MCF 10A (cell line): ENCODE measurements around the gene PRMT2. TPM values are rescaled to one million over a fixed set of nuclear protein-coding genes. Genes with fewer than 3 reads are reported as not detected.

Experiments
- BruUV-seq: library from RNA; stranded (reverse); fragments of 400-500 nt; replicated peaks from 2 replicates; lab custom pipeline; 2021; lab: Mats Ljungman, UMichigan
- CTCF ChIA-PET: fragments of 300-600 bp; sonication (Branson Sonifier 250); formaldehyde crosslinking; extraction: SDS; loops from one replicate; lab custom pipeline; 2021; ENCODE audit warnings: antibody characterized with exemption, inconsistent platforms; lab: Yijun Ruan, JAX
- POLR2A ChIA-PET: fragments of 300-600, 350-650 bp; sonication (Branson Sonifier 250); formaldehyde crosslinking; extraction: SDS; loops from one replicate; lab custom pipeline; 2020; ENCODE audit warnings: antibody characterized with exemption, inconsistent platforms; lab: Yijun Ruan, JAX
- DNase-seq: peaks from one replicate; pipeline ENCODE4 v3.0.0-alpha.2; 2018; ENCODE audit not compliant: unreplicated experiment
- H3K27ac Mint-ChIP-seq: one replicate; pipeline ENCODE4 v1.8.0; 2022; ENCODE audit warnings: mild to moderate bottlenecking, low read depth, mixed read lengths; ENCODE audit not compliant: unreplicated experiment
- H3K27me3 Mint-ChIP-seq: one replicate; pipeline ENCODE4 v1.8.0; 2022; ENCODE audit warnings: mixed read lengths; ENCODE audit not compliant: insufficient read depth, unreplicated experiment
- H3K36me3 Mint-ChIP-seq: one replicate; pipeline ENCODE4 v1.8.0; 2022; ENCODE audit warnings: mild to moderate bottlenecking, moderate library complexity, mixed read lengths; ENCODE audit not compliant: insufficient read depth, unreplicated experiment
- H3K4me1 Mint-ChIP-seq: one replicate; pipeline ENCODE4 v1.8.0; 2022; ENCODE audit warnings: mixed read lengths; ENCODE audit not compliant: insufficient read depth, unreplicated experiment
- H3K4me3 Mint-ChIP-seq: one replicate; pipeline ENCODE4 v1.8.0; 2022; ENCODE audit warnings: mild to moderate bottlenecking, moderate library complexity, mixed read lengths; ENCODE audit not compliant: unreplicated experiment
- H3K9me3 Mint-ChIP-seq: one replicate; pipeline ENCODE4 v1.8.0; 2022; ENCODE audit warnings: mixed read lengths; ENCODE audit not compliant: unreplicated experiment
- intact Hi-C: fragments of 100-400 bp; cut with micrococcal nuclease; formaldehyde crosslinking; loops from 2 replicates; pipeline ENCODE4 v1.14.1; 2022
- total RNA-seq: library from RNA; stranded (reverse); gene quantifications from 2 replicates; pipeline ENCODE4 v1.2.3, GENCODE V29; 2022
- TF ChIP-seq, protein P1 (sequence below): fragments of 200-600 bp; IDR thresholded peaks from one replicate; pipeline ENCODE4 v1.8.0; 2022; ENCODE audit warnings: antibody characterized with exemption, mild to moderate bottlenecking; ENCODE audit not compliant: unreplicated experiment

Gene PRMT2
- total RNA-seq, 1 experiment from 2014 or later, result 60.2 TPM

DNA sequence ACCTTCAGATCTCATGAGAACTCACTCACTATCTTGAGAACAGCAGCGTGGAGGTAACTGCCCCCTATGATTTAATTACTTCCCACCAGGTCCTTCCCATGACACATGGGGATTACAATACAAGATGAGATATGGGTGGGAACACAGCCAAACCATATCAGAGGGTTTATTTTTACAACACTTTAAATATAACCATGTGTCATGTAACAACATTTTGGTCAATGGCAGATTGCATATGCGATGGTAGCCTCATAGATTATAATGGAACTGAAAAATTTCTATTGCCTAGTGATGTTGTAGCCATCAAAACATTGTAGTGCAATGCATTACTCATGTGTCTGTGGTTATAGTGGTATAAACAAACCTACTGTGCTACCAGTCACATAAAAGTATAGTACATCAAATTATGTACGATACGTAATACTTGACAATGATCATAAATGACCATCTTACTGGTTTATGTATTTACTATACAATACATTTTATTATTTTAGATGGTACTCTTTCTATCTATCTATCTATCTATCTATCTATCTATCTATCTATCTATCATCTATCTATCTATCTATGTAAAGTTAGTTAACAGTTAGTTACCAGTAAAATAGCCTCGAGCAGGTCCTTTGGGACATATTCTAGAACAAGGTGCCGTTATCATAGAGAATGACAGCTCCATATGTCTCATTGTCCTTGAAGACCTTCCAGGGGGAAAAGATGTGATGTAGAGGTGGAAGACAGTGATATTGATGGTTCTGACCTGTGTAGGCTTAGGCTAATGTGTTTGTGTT, 18.0 kb upstream of the PRMT2 start:
- TF ChIP-seq, protein P1, sequence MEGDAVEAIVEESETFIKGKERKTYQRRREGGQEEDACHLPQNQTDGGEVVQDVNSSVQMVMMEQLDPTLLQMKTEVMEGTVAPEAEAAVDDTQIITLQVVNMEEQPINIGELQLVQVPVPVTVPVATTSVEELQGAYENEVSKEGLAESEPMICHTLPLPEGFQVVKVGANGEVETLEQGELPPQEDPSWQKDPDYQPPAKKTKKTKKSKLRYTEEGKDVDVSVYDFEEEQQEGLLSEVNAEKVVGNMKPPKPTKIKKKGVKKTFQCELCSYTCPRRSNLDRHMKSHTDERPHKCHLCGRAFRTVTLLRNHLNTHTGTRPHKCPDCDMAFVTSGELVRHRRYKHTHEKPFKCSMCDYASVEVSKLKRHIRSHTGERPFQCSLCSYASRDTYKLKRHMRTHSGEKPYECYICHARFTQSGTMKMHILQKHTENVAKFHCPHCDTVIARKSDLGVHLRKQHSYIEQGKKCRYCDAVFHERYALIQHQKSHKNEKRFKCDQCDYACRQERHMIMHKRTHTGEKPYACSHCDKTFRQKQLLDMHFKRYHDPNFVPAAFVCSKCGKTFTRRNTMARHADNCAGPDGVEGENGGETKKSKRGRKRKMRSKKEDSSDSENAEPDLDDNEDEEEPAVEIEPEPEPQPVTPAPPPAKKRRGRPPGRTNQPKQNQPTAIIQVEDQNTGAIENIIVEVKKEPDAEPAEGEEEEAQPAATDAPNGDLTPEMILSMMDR, result no peak
- no peaks in the 10 kb centered on the region for H3K9me3 Mint-ChIP-seq
- ChIA-PET POLR2A (interaction anchor here (0.9 kb wide), 2 partner anchors 17 to 18 kb away, joined by 3 to 5 read pairs; partner anchors contain the start of gene PRMT2), CTCF (no interaction called here)
- no peak overlapping the region for H3K27ac Mint-ChIP-seq
- BruUV-seq, result no TSS peak
- intact Hi-C loops, result no loop called here
- no peaks in the 10 kb centered on the region for H3K4me1 Mint-ChIP-seq
- peaks cover 63% of the 10 kb centered on the region for H3K27me3 Mint-ChIP-seq
- DNase-seq, result no peak
- peaks cover 6% of the 10 kb centered on the region for H3K36me3 Mint-ChIP-seq
- H3K4me3 Mint-ChIP-seq, result no peak overlapping the region

DNA sequence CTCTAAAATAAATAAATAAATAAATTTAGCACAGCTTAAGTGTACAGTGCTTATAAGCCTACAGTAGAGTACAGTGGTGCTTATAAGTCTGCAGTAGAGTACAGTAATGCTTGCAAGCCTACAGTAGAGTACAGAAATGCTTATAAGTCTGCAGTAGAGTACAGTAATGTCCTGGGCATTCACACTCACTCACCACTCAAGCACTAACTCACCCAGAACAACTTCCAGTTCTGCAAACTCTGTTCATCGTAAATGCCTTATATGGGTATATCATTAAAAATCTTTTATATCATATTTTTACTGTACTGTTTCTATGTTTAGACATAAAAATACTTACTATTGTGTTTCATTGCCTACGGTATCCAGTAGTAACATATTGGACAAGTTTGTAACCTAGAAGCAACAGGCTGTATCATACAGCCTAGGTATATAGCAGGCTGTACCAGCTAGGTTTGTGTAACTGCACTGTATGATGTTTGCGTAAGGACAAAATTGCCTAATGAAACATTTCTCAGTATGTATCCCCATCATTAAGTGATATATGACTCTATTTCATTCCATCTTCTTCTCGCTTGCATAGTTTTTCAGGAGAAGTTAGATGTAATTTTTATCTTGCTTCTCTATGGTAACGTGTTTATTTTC, 16.6 kb upstream of the PRMT2 start:
- TF ChIP-seq, protein P1, result no peak
- Mint-ChIP-seq H3K36me3 (peaks cover 6% of the 10 kb centered on the region), H3K27ac (no peak overlapping the region), H3K9me3 (no peaks in the 10 kb centered on the region), H3K4me3 (no peak overlapping the region), H3K27me3 (peaks cover 53% of the 10 kb centered on the region), H3K4me1 (no peaks in the 10 kb centered on the region)
- intact Hi-C loops, result no loop called here
- no TSS peak for BruUV-seq
- ChIA-PET CTCF (no interaction called here), POLR2A (interaction anchor here (0.7 to 1.1 kb wide), 3 partner anchors 10 to 164 kb away, joined by 4 to 7 read pairs (median 6); no protein-coding TSS in a partner anchor)
- DNase-seq, result no peak

DNA sequence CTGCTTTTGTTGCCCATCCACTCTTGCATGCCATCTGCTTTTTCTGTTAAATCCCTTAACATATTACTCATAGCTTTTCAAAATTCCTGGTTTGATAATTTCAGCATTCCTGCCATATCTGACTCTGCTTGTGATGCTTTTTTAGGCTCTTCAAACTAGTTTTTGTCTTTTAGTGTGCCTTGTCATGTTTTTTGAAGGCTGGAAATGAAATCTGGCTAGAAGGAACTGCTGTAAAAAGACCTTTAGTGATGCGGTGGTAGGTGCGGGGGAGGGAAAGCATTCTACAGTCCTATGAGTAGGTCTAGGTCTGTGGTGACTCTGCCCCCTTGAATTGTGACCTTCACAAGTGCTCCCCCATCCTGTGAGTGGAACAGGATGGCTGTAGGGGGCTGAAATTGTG, 15.6 kb upstream of the PRMT2 start:
- intact Hi-C loops, result no loop called here
- TF ChIP-seq, protein P1, result no peak
- POLR2A ChIA-PET, result interaction anchor here (0.7 to 1.1 kb wide), 3 partner anchors 9 to 165 kb away, joined by 4 to 7 read pairs (median 6); no protein-coding TSS in a partner anchor
- Mint-ChIP-seq H3K4me3 (no peak overlapping the region), H3K36me3 (peaks cover 6% of the 10 kb centered on the region), H3K4me1 (no peaks in the 10 kb centered on the region), H3K9me3 (no peaks in the 10 kb centered on the region), H3K27me3 (peaks cover 43% of the 10 kb centered on the region), H3K27ac (no peak overlapping the region)
- no peak for DNase-seq
- BruUV-seq, result no TSS peak
- CTCF ChIA-PET, result interaction anchor here (0.6 kb wide), 1 partner anchor 130 kb away, joined by 3 read pairs; no protein-coding TSS in a partner anchor

DNA sequence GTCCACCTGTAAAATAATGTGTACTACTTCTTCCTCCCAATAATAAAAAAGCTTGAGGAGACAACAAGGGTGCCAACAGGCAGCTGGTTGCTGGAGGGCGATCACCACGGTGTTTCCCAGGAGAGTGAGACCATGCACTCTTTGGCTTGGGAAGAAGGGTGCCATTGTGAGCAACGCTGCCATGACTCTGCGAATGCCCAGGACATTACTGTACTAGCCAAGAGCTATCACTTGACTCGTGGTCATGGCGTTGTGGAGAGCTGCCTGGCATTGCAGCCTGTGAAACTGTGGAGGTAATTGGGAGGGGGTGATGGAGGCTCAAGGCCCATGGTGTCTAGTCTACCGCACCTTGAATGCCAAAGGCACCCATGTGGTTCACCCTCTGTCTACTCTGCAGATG, 14.6 kb upstream of the PRMT2 start:
- no TSS peak for BruUV-seq
- Mint-ChIP-seq H3K27ac (no peak overlapping the region), H3K36me3 (peaks cover 6% of the 10 kb centered on the region)

More for the DNA sequence above, 14.6 kb upstream of the PRMT2 start:
- H3K4me3 Mint-ChIP-seq, result no peak overlapping the region
- TF ChIP-seq, protein P1, result no peak
- DNase-seq, result no peak
- H3K4me1 Mint-ChIP-seq, result no peaks in the 10 kb centered on the region
- no peaks in the 10 kb centered on the region for H3K9me3 Mint-ChIP-seq
- peaks cover 33% of the 10 kb centered on the region for H3K27me3 Mint-ChIP-seq
- ChIA-PET CTCF (interaction anchor here (0.6 kb wide), 2 partner anchors 13 to 699 kb away, joined by 4 read pairs; no protein-coding TSS in a partner anchor), POLR2A (interaction anchor here (0.6 to 1.2 kb wide), 2 partner anchors 9 to 15 kb away, joined by 4 to 8 read pairs; partner anchors contain the start of gene PRMT2)
- intact Hi-C loops, result no loop called here
